Colon (tissue), 2 donors: ENCODE measurements around the gene TCEA2.

Experiments
- FAIRE-seq: peaks from 2 replicates; lab custom pipeline; 2012; peaks lifted over from hg19 to GRCh38; lab: Jason Lieb, UNC
- donor health status: control.
- donor health status: control.

Gene TCEA2

DNA sequence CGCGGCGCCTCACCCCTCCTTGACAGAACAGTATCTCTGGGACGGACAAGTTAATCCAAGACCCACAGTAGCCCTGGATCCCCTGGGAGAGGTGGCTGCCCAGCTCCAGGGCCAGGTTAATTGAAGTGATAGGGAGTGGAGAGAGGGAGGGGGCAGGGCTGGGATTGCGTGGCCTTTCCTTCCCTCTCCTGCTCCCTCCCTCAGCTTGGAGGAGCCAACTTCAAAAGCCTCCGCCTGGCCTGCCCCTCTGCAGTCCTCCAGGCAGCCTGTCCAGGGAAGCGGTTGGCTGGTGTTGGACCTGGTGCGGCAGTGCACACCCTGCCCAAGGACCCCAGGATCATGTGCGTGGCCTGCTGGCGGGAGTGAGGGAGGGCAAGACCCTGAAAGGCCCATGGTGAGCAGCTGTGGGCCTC is 27.1 kb upstream of the TCEA2 start, which contains the start of gene C20orf204:
Gene C20orf204 (plus strand): TSS at position 250 of the 413 bp plus-strand sequence. CDS start 142 bp downstream, at position 392.
- no peak for FAIRE-seq

DNA sequence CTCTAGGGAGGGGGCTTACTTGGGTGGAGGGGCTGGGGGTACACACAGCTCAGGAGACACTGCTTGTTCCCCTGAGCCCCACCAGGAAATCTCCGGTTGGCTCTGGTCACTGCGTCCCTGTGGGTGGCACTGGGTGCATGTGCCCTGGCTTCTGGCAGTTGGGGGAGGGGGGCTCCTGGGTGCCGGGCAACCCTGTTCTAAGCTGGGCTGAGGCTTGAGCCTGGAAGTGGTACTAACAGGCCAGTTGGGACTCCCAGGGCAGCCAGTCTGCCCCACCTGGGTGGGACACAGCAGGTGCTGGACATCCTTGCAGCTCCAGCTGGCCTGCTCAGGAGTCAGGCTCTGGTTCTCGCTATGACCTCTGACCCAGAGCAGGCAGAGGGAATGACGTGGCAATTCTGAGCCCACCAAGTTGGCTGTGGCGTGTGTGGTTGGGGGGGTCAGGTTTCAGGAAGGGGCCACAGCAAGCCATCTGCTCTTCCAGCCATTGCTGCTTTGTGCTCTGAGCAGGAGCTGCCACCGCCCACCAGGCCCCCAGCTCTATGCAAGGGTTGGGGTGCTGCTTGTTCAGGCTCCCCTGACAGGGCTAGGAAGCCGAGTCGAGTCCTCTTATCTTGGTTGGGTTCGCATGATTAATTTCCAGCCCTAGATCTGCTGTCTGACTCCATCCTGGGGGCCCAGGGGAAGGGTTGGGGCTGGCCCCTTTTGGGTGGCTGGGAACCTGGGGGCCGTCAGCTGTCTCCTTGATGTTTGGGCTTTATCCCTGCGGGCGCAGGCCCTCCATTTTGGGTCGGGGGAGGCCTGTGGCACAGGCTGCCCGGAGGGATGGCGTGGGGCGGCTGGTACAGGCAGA is 26.4 kb upstream of the TCEA2 start:
- FAIRE-seq, result no peak

DNA sequence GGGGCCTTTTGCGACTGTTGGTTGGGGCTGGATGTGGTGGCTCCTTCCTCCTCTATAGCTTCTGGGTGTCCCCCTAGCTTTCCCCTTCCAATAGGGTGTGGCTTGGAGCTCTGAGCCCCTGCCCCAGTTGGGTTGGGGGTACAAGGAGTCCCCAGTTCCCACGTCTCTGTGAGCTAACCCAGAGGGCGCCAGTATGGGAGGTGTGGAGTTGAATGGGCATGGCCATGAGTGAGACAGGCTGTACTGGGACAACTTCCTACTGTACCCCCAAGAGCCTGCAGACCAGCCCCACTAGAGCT is 25.9 kb upstream of the TCEA2 start:
- no peak for FAIRE-seq

DNA sequence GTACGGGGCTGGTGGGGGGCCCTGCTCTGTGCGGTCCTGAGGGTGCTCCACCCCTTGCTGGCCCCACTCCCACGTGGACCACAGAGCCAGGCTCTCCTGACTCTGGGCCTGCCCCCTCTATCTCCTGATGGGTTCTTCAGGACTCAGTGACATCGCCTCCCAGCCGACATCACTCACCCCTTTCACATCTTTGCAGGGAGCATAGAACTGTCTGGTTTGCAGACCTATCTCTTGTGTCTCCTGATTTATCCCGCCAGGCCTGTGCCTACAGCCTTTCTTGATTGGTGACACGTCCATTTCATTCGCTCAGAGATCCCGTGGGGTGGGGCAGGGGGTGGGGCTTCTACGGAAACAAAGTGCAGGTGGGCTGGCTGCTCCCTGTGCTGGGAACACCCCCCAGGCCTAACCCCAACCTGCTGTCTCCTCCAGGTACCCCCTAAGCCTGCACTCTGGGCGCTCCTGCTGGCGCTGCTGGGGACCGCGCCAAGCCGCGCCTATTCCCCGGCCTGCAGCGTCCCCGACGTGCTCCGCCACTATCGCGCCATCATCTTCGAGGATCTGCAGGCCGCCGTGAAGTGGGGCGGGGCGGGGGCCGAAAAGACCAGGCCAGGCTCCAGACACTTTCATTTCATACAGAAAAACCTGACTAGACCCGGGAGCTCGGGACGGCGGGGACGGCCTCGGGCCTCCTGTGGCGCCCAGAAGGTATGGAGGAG is 25.3 kb upstream of the TCEA2 start:
- FAIRE-seq, result no peak

DNA sequence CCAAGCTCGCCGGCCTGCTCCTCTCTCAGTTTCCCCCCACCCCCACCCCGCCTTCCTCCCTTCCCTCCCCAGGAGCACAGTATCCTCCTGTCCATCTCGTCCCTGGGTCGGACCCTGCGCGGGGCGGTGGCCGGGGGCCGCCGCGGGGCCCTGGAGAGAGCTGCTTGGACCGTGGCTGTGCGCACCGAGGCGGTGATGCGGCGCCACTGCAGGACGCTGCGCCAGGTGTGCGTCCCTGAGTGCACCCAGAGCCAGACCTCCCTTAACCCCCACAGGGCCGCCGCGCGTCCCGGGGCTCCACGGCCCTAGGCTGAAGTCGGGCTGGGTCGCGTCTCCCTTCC is 24.8 kb upstream of the TCEA2 start:
- no peak for FAIRE-seq

DNA sequence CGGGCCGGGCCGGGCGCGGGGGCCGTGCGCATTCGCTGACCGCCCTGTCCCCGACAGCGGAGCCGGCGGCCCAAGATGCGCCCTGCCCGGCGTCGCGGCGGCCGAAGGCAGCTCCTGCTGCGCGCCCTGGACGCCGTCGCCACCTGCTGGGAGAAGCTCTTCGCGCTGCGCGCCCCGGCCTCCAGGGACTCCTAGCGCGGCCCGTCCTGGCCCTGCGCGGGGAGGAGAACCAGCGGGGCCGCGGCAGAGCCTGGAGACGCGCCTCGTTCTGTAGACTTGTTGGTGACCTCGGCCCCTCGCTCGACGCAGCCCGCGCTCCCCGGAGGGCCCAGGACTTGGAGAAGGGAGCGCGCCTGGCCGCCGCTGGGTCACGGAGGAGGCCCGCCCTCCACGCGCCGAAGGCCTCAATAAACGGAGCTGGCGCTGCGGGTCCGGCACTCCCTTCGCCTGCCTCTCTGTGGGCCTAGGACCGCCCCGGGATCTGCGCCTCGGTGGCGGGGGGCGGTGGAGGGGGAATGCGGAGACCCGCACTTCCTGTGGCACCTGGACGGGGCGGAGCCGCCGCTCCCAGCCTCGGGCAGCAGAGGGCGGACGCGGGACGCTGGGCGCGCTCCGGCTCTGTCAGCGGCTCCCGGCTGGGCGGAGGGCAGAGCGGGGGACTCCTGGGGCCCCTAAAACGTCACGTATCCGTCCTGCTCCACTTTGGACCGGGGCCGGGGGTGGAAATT is 24.3 kb upstream of the TCEA2 start:
- FAIRE-seq, result no peak

DNA sequence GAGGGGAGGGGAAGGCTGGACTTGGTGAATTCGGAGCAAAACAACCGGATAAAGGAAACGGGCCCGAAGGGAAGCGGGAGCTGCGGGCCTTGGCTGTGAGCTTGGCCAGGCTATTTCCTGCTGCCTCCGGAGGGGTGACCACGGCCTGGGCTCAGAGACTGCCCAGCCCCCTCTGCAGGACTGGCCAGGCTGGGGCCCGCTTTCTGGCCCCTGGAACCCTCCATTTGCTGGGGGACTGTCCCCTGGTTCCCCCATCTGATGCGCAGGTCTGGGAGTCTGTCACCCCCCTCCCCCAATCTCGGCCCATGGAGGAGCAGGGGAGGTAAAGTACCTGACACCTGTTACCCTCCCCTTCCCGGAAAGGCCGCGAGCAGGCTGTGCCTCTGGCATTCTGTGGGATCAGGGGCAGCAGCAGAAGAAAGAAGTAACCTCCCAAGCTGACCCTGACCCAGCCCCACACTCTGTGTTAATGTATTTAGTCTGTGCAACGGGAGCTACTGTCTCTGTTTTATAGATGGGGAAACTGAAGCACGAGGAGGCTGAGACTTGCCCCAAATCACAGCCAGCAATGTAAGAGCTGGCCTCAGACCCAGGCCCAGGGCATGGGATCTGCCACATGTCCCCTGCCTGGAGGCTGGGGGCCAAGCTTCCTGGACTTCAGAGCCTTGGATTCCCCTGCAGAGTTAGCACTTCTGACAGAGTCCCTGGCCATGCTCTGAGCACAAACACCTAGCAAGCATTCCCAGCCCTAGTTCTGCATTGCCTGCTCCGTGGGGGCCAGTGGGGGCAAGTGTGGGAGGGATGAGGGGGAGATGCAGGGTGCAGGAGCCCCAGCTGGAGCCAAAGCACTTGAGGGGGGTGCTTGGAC is 23.5 kb upstream of the TCEA2 start:
- FAIRE-seq, result no peak

DNA sequence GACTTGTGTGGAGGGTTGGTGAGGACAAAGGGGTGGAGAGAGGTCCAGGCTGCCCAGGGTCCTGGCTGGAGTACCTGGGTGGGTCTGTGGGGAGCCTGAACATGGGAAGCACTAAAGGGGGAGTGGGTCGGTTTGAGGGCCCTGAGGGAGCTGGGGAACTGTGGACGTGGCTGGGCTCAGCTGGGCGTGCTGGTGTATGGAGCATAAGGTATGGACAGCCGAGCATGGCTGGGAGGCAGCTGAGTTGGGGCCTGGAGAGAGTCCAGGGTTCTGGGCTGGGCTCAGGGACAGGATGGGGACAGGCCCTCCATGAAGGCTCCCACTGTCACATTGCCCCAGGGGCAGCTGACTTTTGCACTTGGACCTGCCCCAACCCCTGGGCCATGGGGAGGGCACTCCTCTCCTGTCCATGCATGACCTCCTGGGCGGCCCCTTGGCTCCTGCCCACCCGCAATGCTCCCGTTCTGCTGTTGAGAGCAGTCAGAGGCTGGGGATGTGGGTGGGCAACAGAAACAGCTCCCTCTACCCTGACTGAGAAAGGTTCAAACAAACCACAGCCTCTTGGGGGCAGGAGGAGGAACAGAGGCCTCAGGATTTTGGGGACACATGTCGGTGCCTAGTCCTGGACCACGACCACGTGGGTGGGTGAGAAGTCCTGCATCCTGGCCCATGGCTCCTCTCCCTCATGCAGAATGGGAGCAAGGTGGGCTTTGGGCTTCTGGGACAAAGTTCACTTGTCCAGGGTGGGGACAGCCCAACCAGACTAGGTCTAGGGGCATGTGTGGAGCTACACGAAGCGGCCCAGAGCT is 22.6 kb upstream of the TCEA2 start:
- FAIRE-seq, result no peak

DNA sequence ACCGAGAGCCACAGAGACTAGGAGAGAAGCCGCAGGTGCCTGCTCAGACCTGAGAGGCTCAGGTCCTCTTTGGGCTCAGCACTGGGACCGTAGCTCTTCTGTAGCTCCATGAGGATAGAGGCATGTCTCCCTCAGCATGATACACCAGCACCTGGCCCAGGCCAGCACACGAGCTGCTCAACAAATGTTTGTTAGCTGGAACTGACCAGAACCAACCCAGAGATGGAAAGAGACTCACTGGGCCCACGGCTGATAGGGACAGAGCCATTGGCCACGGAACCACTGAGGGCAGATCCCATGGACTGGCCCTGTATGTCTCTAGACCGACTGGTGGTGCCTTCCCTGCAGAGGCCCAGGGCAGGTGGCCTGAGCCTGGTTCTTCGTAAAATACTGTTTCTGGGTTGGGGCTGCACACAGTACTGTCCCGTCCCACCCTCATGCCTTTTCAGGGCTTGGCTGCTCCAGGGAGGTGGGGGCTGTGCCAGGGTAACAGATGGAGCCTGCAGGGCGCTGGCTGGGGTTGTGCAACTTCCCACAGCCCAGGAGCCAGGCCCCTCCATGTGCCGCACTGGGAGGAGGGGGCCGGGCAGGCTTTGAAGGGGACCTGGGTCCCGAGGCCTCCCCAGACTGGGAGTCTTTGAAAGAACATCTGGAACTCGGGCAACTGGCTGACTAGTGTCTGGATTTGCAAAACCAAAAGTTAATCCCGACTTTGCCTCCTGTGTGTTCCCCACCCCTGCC is 21.8 kb upstream of the TCEA2 start:
- FAIRE-seq, result no peak

DNA sequence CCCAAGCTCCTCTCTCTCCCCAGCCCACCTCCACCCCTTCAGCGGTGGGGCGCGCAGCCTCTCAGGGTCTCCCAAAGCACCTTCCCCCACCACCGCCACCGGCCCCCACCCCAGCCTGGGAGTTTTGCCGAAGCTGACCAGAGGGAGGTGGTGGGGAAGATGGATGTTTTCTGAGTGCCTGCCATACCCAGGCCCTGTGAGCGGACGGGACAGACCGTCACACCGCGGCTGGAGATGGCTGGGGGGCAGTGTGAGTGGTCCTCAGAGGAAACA is 21.3 kb upstream of the TCEA2 start:
- no peak for FAIRE-seq

DNA sequence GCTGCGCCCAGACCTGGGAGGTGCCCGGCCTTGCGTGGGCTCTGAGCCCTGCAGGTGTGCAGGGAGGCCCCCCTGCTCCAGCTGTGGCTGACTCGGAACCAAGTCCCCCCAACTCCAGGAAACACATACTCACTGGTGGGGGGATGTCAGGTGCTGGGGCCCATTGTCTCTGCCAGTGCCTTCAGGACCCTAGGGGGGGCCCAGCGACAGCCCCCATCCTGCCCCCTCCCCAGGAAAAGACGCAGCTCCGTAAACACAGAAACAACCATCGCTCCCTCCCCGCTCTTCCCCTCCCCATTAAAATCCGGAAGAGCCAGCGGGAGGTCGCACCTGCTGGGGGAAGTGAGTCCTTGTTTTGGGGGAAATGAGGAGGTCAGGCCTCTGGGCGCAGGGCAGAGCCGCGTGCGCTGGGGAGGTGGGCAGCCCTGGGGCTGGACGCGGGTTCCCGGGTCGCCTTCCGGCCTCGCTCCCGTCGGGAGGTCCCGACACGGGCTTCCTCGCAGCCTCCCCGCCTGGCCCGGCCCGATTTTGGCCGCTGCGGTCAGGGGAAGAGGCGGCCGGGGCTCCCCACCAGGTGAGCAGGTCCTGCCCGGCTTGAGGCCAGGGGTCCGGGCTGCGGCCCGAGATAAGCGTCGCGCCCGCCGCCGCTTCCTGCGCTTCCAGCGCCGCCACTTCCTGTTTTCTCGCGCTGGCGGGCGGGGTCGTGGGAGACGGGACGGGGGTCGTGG is 20.8 kb upstream of the TCEA2 start:
- FAIRE-seq, result no peak

DNA sequence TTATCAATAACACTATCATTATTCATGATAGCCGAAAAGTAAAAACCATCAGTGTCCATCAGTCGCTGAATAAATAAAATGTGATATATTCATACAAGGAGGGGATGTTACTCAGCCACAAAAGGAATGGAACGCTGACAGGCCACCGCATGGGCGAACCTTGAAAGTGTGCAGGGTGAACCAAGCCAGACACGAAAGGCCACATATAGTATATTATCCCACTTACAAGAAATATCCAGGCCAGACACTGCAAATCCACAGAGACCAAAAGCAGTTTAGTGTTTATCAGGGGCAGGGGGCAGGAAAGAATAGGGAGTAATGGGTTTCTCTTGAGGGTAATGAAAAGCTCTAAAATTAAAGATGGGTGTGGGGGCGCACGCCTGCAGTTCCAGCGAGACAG is 19.2 kb upstream of the TCEA2 start:
- no peak for FAIRE-seq

DNA sequence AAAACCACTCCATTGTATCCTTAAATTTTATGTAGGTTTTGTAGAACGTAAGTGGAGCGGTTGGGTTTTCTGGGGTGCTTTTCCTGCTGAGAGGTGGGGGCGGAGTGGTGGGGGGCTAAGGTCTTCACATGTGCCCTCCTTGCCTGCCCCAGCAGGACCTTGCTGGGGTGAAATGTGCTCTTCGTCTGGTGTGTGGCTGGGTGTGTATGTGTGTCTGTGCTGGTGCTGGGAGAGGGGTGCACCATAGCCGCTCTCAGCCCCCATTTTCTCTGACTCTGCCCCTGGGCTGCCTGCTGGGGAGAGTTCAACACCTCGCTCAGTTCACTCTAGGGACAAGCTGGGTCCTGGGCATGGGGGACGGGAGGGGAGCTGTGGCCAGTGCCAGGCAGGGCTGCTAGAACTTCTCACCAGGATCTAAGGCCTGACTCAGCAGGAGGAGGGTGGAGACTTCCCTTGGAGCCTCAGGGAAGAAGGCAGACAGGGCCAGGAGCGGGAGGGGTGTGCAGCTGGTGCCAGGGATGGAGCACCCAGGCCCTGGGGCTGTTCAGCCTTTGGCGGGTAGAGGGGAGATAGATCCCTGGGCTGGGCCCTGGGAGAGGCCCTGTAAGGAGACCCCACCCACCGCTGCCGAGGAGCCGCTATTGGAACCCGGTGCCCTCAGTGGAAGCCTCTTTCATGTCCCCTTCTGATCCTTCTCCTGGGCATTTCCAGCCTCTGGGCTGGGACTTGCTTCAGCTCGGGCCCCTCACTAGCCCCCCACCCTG is 18.3 kb upstream of the TCEA2 start:
- no peak for FAIRE-seq

DNA sequence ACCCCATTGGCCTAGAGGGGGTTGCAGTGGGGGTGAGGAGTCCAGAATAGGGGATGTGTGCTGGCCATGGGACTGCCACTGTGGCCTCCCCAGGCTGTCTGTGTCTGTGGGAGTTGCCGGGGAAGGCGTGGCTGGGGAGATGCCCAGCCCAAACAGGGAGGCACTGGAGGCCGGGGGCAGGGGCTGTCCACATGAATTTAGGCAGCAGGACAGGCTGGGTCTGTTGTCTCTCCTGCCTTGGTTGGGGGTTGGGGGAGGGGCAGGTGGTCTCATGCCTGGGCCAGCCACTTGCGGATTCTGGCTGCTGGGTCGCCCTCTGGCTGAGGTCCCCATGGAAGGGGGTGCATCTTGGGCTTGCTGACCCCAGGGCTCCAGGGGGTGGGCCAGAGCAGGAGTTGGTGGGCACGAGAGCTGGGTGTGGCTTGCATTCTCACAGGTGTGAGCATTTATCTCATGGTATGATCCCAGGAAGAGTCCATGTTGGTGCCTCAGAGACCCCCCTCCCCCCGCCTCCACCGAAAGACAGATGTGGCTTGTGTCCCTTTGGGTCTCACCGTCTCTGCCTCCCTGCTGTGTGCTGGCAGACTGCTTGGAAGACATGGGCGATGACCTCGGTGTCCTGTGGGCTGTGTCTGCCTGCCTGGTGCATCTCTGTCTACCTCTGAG is 17.5 kb upstream of the TCEA2 start:
- FAIRE-seq, result no peak

DNA sequence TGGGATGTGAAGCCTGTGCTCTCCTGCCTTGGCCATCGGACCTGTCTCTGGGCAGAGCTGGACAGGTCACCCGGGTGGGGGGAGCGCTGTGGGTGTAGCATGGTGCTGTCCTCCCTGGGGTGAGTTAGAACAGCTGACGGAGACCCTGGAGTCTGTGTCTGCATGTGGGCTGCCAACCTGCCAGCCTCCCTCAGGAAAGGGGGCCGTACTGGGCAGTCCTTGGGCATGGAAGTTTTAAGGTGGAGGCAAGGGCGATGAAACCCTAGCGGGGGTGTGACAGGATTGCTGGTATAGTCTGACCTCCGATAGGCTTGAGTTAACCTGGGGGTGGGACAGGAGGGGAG is 16.0 kb upstream of the TCEA2 start:
- no peak for FAIRE-seq

DNA sequence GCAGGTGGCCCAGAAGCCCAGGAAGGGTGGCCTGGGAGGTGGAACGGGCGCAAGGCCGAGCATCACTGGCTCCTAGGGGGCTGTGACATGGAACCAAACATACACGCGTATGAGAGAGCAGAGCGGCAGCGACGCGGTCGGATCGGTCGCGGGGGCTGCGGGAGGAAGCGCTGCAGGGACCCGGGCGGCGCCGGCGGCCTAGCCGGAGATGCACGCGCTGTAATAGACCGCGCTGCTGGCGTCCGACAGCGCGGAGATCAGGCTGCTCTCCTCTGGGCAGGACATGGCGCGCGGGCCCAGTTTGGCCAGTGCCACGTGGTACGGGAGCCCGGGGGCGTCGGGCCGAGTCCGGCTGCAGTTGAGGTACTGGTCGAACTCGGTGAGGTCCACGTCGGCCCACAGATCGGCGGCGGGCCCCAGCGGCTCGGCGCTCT is 15.0 kb upstream of the TCEA2 start:
- no peak for FAIRE-seq

DNA sequence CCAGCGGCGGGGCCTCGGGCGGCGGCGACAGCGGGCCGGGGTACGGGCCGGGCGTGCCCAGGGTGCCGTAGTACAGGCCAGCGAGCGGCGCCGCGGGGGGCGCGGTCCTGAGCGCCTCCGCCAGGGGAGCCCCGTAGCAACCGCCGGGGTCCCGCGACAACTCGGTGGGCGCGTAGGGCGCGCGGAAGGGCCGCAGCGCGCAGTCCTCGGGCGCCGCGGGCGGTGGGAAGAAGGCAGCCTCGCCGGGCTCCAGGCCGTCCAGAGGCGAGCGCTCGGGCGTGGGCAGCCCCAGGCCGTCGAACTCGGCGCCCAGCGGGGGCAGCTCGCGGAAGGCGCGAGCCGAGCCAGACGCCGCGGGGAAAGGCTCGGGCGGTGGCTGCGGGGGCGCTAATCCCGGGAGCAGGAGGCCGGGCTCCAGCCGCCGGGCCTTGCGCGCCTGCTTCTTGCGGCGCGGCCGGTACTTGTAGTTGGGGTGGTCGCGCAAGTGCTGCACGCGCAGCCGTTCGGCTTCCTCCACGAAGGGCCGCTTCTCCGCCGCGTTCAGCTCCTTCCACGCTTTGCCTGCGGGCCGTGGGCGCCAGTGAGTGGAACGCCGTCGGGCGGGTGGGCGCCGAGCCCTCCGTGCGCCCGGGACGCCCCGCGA is 14.5 kb upstream of the TCEA2 start:
- no peak for FAIRE-seq
